Common myeloid progenitor, CD34-positive (primary cell): Measurements from ENCODE around the gene ELF2.
"Not testable (repeated sequence)": the region's sequence is repeated elsewhere in the genome, so short reads cannot be mapped to it uniquely, and the experiment has no call there.

Source experiments
- CTCF ChIA-PET: fragments of 350-600 bp; sonication (Branson Sonifier 250); formaldehyde crosslinking; loops from one replicate; lab custom pipeline; 2021; ENCODE audit warnings: antibody characterized with exemption; lab: Charles Lee
- POLR2A ChIA-PET: fragments of 350-600 bp; sonication (Branson Sonifier 250); formaldehyde crosslinking; loops from one replicate; lab custom pipeline; 2021; ENCODE audit warnings: antibody characterized with exemption; lab: Charles Lee
- DNase-seq, 3 donors: peaks; one replicate each; pipeline versions ENCODE4 v3.0.0 to v3.0.0-alpha.2; 2013
- H3K27ac ChIP-seq, 2 experiments: 1 replicate in 1 of 2; 2 replicates in 1 of 2; pipeline ENCODE4 v1.7.0; 2013; ENCODE audit warnings: inconsistent platforms in 2 of 2, low read length in 2 of 2, mild to moderate bottlenecking in 2 of 2, low read depth in 1 of 2, moderate library complexity in 1 of 2; ENCODE audit not compliant: severe bottlenecking in 2 of 2, insufficient read depth in 1 of 2, poor library complexity in 1 of 2
- H3K27me3 ChIP-seq, 5 experiments: replicated peaks in 2 of 5; 1 replicate in 3 of 5; 2 replicates in 2 of 5; pipeline versions ENCODE4 v1.6.1 to v1.7.0; 2013; ENCODE audit warnings: low read length in 4 of 5, mild to moderate bottlenecking in 2 of 5, moderate library complexity in 2 of 5, inconsistent platforms in 1 of 5; ENCODE audit not compliant: insufficient read depth in 5 of 5, control insufficient read depth in 4 of 5
- H3K36me3 ChIP-seq, 4 experiments: 1 replicate in 2 of 4; 2 replicates in 2 of 4; pipeline versions ENCODE4 v1.6.1 to v1.7.0; 2013; ENCODE audit warnings: low read length in 3 of 4, control low read depth in 1 of 4, mild to moderate bottlenecking in 1 of 4; ENCODE audit not compliant: control insufficient read depth in 4 of 4, insufficient read depth in 4 of 4
- H3K4me1 ChIP-seq, 4 experiments: 1 replicate in 3 of 4; 2 replicates in 1 of 4; pipeline versions ENCODE4 v1.6.1 to v1.7.1; 2013; ENCODE audit warnings: low read length in 3 of 4, mild to moderate bottlenecking in 3 of 4, control low read depth in 1 of 4, inconsistent platforms in 1 of 4, moderate library complexity in 1 of 4; ENCODE audit not compliant: control insufficient read depth in 4 of 4, insufficient read depth in 4 of 4; ENCODE audit errors: control extremely low read depth in 1 of 4
- H3K4me3 ChIP-seq, 7 experiments: 1 replicate in 4 of 7; 2 replicates in 3 of 7; pipeline versions ENCODE4 v1.5.1 to v1.7.0; 2013; ENCODE audit warnings: mild to moderate bottlenecking in 7 of 7, low read length in 6 of 7, moderate library complexity in 6 of 7, inconsistent platforms in 2 of 7, low read depth in 2 of 7, control low read depth in 1 of 7; ENCODE audit not compliant: insufficient read depth in 4 of 7, control insufficient read depth in 1 of 7; ENCODE audit errors: extremely low read depth in 1 of 7
- H3K9me3 ChIP-seq, 5 experiments: 1 replicate in 4 of 5; 2 replicates in 1 of 5; pipeline versions ENCODE4 v1.6.1 to v1.7.1; 2013; ENCODE audit warnings: low read length in 4 of 5, mild to moderate bottlenecking in 2 of 5, inconsistent platforms in 1 of 5, low read depth in 1 of 5, moderate library complexity in 1 of 5; ENCODE audit not compliant: control insufficient read depth in 4 of 5, insufficient read depth in 2 of 5; ENCODE audit errors: control extremely low read depth in 1 of 5
- WGBS: methylation state at CpG from one replicate; pipeline ENCODE4 v1.1.5; 2013; ENCODE audit not compliant: insufficient coverage; 5-methylcytosine and 5-hydroxymethylcytosine counted together

Gene ELF2

GRCh38 chr4:139207247-139207646, 30.2 kb upstream of the ELF2 start:
- no peaks in the 10 kb centered on the region for H3K36me3 ChIP-seq
- H3K4me1 ChIP-seq = peaks cover 0 to 17% (median 6%) of the 10 kb centered on the region in 4 experiments
- no peaks in the 10 kb centered on the region for H3K27me3 ChIP-seq
- no peak overlapping the region for H3K4me3 ChIP-seq
- 84% methylated on average over 2 of the region's 3 CpGs for WGBS
- ChIA-PET CTCF (interaction anchor here (1.3 kb wide), 1 partner anchor 35 kb away, joined by 3 read pairs; no protein-coding TSS in a partner anchor), POLR2A (no interaction called here)
- no peak for DNase-seq
- H3K9me3 ChIP-seq = no peaks in the 10 kb centered on the region
- H3K27ac ChIP-seq = no peak overlapping the region

- 93% methylated on average over 2 of the region's 2 CpGs for WGBS
- ChIA-PET CTCF (interaction anchor here (0.6 to 1.8 kb wide), 2 partner anchors 9 to 39 kb away, joined by 4 to 6 read pairs; no protein-coding TSS in a partner anchor), POLR2A (no interaction called here)
- peaks cover 0 to 9% (median 1%) of the 10 kb centered on the region in 4 experiments for H3K4me1 ChIP-seq
- H3K9me3 ChIP-seq = no peaks in the 10 kb centered on the region
- no peak overlapping the region for H3K4me3 ChIP-seq
- DNase-seq = peak in 2 of 3 donors; percentile 65 to 83
- H3K27ac ChIP-seq = no peak overlapping the region
- no peaks in the 10 kb centered on the region for H3K27me3 ChIP-seq
- H3K36me3 ChIP-seq = no peaks in the 10 kb centered on the region
Measured at GRCh38 chr4:139202991-139203390, 26.0 kb upstream of the ELF2 start.

GRCh38 chr4:139200506-139200905, 23.5 kb upstream of the ELF2 start:
- DNase-seq = no peak
- ChIA-PET POLR2A (no interaction called here), CTCF (interaction anchor here (1.7 kb wide), 1 partner anchor 11 kb away, joined by 6 read pairs; no protein-coding TSS in a partner anchor)
- Histone ChIP-seq H3K27ac (no peak overlapping the region), H3K36me3 (no peaks in the 10 kb centered on the region), H3K9me3 (no peaks in the 10 kb centered on the region), H3K4me1 (no peaks in the 10 kb centered on the region), H3K27me3 (no peaks in the 10 kb centered on the region), H3K4me3 (no peak overlapping the region)
- 100% methylated on average over 3 of the region's 4 CpGs for WGBS

GRCh38 chr4:139200102-139200501, 23.1 kb upstream of the ELF2 start:
- H3K4me1 ChIP-seq = no peaks in the 10 kb centered on the region
- CTCF ChIA-PET = interaction anchor here (1.7 kb wide), 1 partner anchor 11 kb away, joined by 6 read pairs; no protein-coding TSS in a partner anchor
- POLR2A ChIA-PET = no interaction called here

GRCh38 chr4:139197214-139197613, 20.2 kb upstream of the ELF2 start:
- H3K4me3 ChIP-seq, H3K27ac ChIP-seq, CTCF ChIA-PET, H3K4me1 ChIP-seq, H3K27me3 ChIP-seq, POLR2A ChIA-PET, H3K36me3 ChIP-seq, H3K9me3 ChIP-seq, DNase-seq: not testable (repeated sequence)
- no CpG with 5 or more reads among the region's 4 CpGs for WGBS

More at GRCh38 chr4:139200102-139200501, 23.1 kb upstream of the ELF2 start:
- 93% methylated on average over 3 of the region's 4 CpGs for WGBS
- Histone ChIP-seq H3K27me3 (no peaks in the 10 kb centered on the region), H3K27ac (no peak overlapping the region), H3K9me3 (no peaks in the 10 kb centered on the region), H3K4me3 (no peak overlapping the region), H3K36me3 (no peaks in the 10 kb centered on the region)
- no peak for DNase-seq

- no peak for DNase-seq
- ChIA-PET POLR2A (no interaction called here), CTCF (interaction anchor here (0.8 kb wide), 1 partner anchor 9 kb away, joined by 3 read pairs; no protein-coding TSS in a partner anchor)
- H3K4me1 ChIP-seq = no peaks in the 10 kb centered on the region
- WGBS = no CpG with 5 or more reads among the region's 3 CpGs
- no peaks in the 10 kb centered on the region for H3K27me3 ChIP-seq
- no peak overlapping the region for H3K27ac ChIP-seq
- H3K4me3 ChIP-seq = no peak overlapping the region
- no peaks in the 10 kb centered on the region for H3K9me3 ChIP-seq
- no peaks in the 10 kb centered on the region for H3K36me3 ChIP-seq
Measured at GRCh38 chr4:139196462-139196861, 19.4 kb upstream of the ELF2 start.

GRCh38 chr4:139191373-139191772, 14.4 kb upstream of the ELF2 start:
- CTCF ChIA-PET = interaction anchor here (1.7 kb wide), 1 partner anchor 11 kb away, joined by 6 read pairs; no protein-coding TSS in a partner anchor
- Histone ChIP-seq H3K27me3 (no peaks in the 10 kb centered on the region), H3K27ac (no peak overlapping the region), H3K4me1 (peaks cover 0 to 16% (median 9%) of the 10 kb centered on the region in 4 experiments), H3K9me3 (no peaks in the 10 kb centered on the region), H3K4me3 (no peak overlapping the region), H3K36me3 (no peaks in the 10 kb centered on the region)
- POLR2A ChIA-PET = no interaction called here
- 75% methylated on average over 2 of the region's 2 CpGs for WGBS
- DNase-seq = no peak
